ENCODE measurements around the gene KLHL22.
"Not testable (repeated sequence)": the region's sequence is repeated elsewhere in the genome, so short reads cannot be mapped to it uniquely, and the experiment has no call there.

The KLHL22 gene

DNA sequence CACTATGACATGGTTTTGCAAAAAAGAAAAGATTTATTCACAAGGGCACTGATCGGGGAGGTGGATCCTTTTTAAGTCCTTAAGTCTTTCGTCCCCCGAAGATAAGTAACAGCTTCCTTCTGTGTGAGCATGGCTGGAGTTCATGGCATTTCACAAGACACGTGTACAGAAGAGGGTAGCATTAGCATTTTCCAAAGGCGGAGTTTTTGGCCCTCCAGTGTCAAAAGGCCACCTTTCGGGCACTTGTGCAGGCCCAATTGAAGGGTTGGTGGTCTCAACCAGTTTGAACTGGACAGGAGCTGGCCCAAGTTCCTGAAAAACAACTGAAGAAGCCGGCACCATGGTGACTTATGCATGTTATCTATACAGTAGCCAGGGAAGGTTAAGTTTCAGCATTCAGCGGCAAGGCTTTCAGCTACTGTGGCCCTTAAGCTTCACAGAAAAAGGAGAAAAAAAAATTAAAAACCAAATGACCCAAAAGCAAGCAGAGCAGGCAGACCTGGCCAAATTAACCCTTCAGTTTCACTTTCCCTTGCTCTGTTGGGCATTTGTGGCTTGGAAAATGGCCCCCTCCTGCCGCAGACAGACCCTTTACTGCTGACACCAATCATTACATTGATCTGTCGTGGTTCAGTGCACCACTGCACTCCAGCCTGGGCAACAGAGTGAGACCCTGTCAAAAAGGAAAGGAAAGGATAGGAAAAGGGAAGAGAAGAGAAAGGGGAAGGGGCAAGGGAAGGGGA lies 83.0 kb downstream of the KLHL22 start:
- Histone ChIP-seq H3K27me3 (ENCODE audit: control insufficient read depth, insufficient read depth, low read length) (peaks cover 3% of the 10 kb centered on the region), H3K36me3 (ENCODE audit: control insufficient read depth, insufficient read depth, low read length) (no peaks in the 10 kb centered on the region), H3K9me3 (ENCODE audit: control insufficient read depth, low read length) (no peaks in the 10 kb centered on the region), H3K9ac (ENCODE audit: low read length) (no peak overlapping the region), H3K4me3 (ENCODE audit: low read length) (no peak overlapping the region), H3K4me1 (ENCODE audit: control insufficient read depth, insufficient read depth, low read length) (no peaks in the 10 kb centered on the region)

DNA sequence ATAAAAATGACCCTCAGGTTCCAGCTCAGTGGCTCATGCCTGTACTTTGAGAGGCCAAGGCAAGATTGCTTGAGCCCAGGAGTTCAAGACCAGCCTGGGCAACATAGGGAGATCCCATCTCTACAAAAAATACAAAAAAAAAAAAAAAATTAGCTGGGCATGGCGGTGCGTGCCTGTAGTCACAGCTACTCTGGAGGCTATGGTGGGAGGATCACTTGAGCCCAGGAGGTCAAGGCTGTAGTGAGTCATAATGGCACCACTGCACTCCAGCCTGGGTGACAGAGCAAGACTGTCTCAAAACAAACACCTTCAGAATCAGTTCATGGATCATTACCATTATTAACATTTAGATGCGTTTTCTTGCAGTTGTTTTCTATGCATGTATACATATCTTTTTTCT lies 86.2 kb downstream of the KLHL22 start:
- not testable (repeated sequence) for H3K9ac ChIP-seq (ENCODE audit: low read length); H3K36me3 ChIP-seq (ENCODE audit: control insufficient read depth, insufficient read depth, low read length); H3K27me3 ChIP-seq (ENCODE audit: control insufficient read depth, insufficient read depth, low read length); H3K9me3 ChIP-seq (ENCODE audit: control insufficient read depth, low read length); H3K4me1 ChIP-seq (ENCODE audit: control insufficient read depth, insufficient read depth, low read length); H3K4me3 ChIP-seq (ENCODE audit: low read length)

DNA sequence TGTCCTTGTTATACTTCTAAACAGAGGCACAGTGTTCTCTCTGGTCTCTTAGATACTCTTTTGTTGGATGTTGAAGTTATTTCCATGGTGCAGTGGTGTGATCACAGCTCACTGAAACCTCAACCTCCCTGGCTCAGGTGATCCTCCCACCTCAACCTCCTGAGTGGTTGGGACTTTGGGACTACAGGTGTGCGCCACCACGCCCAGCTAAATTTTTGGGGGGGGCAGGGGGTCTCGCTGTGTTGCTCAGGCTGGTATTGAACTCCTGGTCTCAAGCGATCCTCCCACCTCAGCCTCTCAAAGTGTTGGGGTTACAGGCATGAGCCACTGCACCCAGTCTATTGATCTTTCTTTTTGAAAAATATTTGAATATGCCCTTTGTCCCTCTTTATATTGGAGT lies 86.7 kb downstream of the KLHL22 start:
- Histone ChIP-seq H3K4me1 (ENCODE audit: control insufficient read depth, insufficient read depth, low read length) (no peaks in the 10 kb centered on the region), H3K36me3 (ENCODE audit: control insufficient read depth, insufficient read depth, low read length) (no peaks in the 10 kb centered on the region), H3K9ac (ENCODE audit: low read length) (no peak overlapping the region), H3K9me3 (ENCODE audit: control insufficient read depth, low read length) (no peaks in the 10 kb centered on the region), H3K4me3 (ENCODE audit: low read length) (no peak overlapping the region), H3K27me3 (ENCODE audit: control insufficient read depth, insufficient read depth, low read length) (peaks cover 3% of the 10 kb centered on the region)

- Histone ChIP-seq H3K4me1 (ENCODE audit: control insufficient read depth, insufficient read depth, low read length) (no peaks in the 10 kb centered on the region), H3K27me3 (ENCODE audit: control insufficient read depth, insufficient read depth, low read length) (peaks cover 2% of the 10 kb centered on the region), H3K4me3 (ENCODE audit: low read length) (no peak overlapping the region), H3K9ac (ENCODE audit: low read length) (no peak overlapping the region), H3K9me3 (ENCODE audit: control insufficient read depth, low read length) (no peaks in the 10 kb centered on the region), H3K36me3 (ENCODE audit: control insufficient read depth, insufficient read depth, low read length) (no peaks in the 10 kb centered on the region)
These were observed 87.8 kb downstream of the KLHL22 start for GRCh38 chr22:20407829-20408228.

DNA sequence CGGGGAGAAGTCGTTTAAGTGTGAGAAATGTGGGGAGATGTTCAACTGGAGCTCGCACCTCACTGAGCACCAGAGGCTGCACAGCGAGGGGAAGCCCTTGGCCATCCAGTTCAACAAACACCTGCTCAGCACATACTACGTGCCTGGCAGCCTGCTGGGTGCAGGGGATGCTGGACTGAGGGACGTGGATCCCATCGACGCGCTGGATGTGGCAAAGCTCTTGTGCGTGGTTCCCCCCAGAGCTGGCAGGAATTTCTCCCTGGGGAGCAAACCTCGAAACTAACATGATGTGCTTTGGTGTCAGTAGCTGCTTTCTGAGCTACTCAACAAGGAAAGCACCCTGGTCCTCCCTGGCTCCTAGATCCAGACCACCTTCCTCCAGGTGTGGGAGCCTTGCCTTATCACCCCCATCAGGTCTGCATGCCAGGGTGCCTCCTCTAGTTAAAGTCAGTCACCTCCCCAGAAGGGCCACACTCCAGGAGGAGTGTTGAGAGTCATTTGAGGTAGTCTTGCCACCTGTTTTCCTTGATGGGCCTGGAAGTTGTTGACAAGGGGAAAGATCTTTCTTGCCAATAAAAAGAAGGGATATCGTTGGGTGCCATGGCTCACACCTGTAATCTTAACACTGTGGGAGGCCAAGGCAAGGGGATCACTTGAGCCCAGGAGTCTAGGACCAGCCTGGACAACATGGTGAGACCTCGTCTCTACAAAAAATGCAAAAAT lies 88.7 kb downstream of the KLHL22 start:
- H3K36me3 ChIP-seq (ENCODE audit: control insufficient read depth, insufficient read depth, low read length): no peaks in the 10 kb centered on the region
- no peak overlapping the region for H3K9ac ChIP-seq (ENCODE audit: low read length)
- no peaks in the 10 kb centered on the region for H3K27me3 ChIP-seq (ENCODE audit: control insufficient read depth, insufficient read depth, low read length)
- no peaks in the 10 kb centered on the region for H3K4me1 ChIP-seq (ENCODE audit: control insufficient read depth, insufficient read depth, low read length)
- no peaks in the 10 kb centered on the region for H3K9me3 ChIP-seq (ENCODE audit: control insufficient read depth, low read length)
- no peak overlapping the region for H3K4me3 ChIP-seq (ENCODE audit: low read length)

GRCh38 chr22:20405931-20406685 lies 89.5 kb downstream of the KLHL22 start:
- H3K4me3 ChIP-seq (ENCODE audit: low read length): no peak overlapping the region

GRCh38 chr22:20405291-20405930 lies 90.2 kb downstream of the KLHL22 start:
- H3K9me3 ChIP-seq (ENCODE audit: control insufficient read depth, low read length): no peaks in the 10 kb centered on the region
- H3K36me3 ChIP-seq (ENCODE audit: control insufficient read depth, insufficient read depth, low read length): no peaks in the 10 kb centered on the region
- H3K4me3 ChIP-seq (ENCODE audit: low read length): no peak overlapping the region

More at GRCh38 chr22:20405931-20406685, 89.5 kb downstream of the KLHL22 start:
- Histone ChIP-seq H3K36me3 (ENCODE audit: control insufficient read depth, insufficient read depth, low read length) (no peaks in the 10 kb centered on the region), H3K9ac (ENCODE audit: low read length) (no peak overlapping the region), H3K4me1 (ENCODE audit: control insufficient read depth, insufficient read depth, low read length) (no peaks in the 10 kb centered on the region), H3K27me3 (ENCODE audit: control insufficient read depth, insufficient read depth, low read length) (no peaks in the 10 kb centered on the region), H3K9me3 (ENCODE audit: control insufficient read depth, low read length) (no peaks in the 10 kb centered on the region)

DNA sequence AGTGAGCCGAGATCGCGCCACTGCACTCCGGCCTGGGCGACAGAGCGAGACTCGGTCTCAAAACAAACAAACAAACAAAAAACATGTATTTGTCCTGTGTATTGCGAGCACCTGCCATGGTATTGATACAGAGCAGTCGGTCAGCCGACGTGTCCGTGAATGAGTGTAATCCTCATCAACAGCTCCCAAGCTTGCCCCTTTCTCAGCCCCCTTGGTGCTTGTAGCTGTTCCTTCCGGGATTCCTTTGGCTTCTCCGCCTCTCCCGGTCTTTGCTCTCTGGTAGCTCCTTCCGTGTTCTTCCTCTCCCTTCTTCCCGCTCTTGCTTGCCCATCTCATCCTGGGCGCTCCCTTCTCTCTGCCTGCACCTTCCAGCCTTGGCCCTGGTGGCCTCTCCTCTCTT lies 90.7 kb downstream of the KLHL22 start:
- Histone ChIP-seq H3K9ac (ENCODE audit: low read length) (no peak overlapping the region), H3K4me3 (ENCODE audit: low read length) (no peak overlapping the region), H3K4me1 (ENCODE audit: control insufficient read depth, insufficient read depth, low read length) (no peaks in the 10 kb centered on the region), H3K36me3 (ENCODE audit: control insufficient read depth, insufficient read depth, low read length) (no peaks in the 10 kb centered on the region), H3K27me3 (ENCODE audit: control insufficient read depth, insufficient read depth, low read length) (no peaks in the 10 kb centered on the region), H3K9me3 (ENCODE audit: control insufficient read depth, low read length) (no peaks in the 10 kb centered on the region)

More at GRCh38 chr22:20405291-20405930, 90.2 kb downstream of the KLHL22 start:
- no peaks in the 10 kb centered on the region for H3K4me1 ChIP-seq (ENCODE audit: control insufficient read depth, insufficient read depth, low read length)
- no peak overlapping the region for H3K9ac ChIP-seq (ENCODE audit: low read length)
- H3K27me3 ChIP-seq (ENCODE audit: control insufficient read depth, insufficient read depth, low read length): no peaks in the 10 kb centered on the region

- H3K27me3 ChIP-seq (ENCODE audit: control insufficient read depth, insufficient read depth, low read length): no peaks in the 10 kb centered on the region
- H3K36me3 ChIP-seq (ENCODE audit: control insufficient read depth, insufficient read depth, low read length): no peaks in the 10 kb centered on the region
- H3K9ac ChIP-seq (ENCODE audit: low read length): no peak overlapping the region
- H3K4me3 ChIP-seq (ENCODE audit: low read length): no peak overlapping the region
- H3K4me1 ChIP-seq (ENCODE audit: control insufficient read depth, insufficient read depth, low read length): no peaks in the 10 kb centered on the region
- no peaks in the 10 kb centered on the region for H3K9me3 ChIP-seq (ENCODE audit: control insufficient read depth, low read length)
These were observed 91.8 kb downstream of the KLHL22 start for GRCh38 chr22:20403779-20404140.

DNA sequence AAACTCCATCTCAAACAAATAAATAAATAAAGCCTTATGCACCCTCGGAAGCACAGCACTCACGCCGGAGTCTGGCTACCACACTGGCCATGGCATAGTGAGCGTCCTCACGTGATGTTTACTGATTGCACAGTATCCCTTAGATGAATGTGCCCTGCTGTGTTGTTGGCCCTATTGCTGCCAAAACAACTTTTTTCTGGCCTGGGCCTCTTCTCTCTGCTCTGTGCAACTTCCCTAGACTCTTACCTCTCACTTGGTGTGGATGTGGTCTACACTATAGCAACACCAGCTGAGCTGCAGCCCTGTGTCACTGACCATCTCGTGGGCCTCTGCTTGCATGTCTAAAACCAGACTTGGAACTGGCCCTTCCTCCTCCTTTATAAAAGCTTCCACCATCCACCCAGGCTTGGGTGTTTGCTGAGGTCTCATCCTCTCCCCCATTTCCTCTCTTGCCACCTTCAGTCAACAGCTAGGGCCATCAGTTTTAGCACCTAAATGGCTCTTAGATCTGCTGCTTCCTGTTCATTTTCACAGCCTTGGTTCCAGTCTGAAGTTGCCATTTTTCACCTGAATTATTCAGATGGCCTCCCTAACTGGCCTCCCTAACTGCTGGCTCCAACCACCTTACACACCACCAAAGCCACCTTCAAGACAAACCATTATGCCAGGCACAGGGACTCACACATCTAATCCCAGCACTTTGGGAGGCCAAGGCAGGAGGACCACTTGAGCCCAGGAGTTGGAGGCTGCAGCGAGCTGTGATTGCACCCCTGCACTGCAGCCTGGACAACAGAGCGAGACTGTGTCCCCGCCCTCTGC lies 92.4 kb downstream of the KLHL22 start:
- H3K27me3 ChIP-seq (ENCODE audit: control insufficient read depth, insufficient read depth, low read length): no peaks in the 10 kb centered on the region
- H3K4me3 ChIP-seq (ENCODE audit: low read length): no peak overlapping the region
- H3K9me3 ChIP-seq (ENCODE audit: control insufficient read depth, low read length): no peaks in the 10 kb centered on the region
- no peak overlapping the region for H3K9ac ChIP-seq (ENCODE audit: low read length)
- no peaks in the 10 kb centered on the region for H3K36me3 ChIP-seq (ENCODE audit: control insufficient read depth, insufficient read depth, low read length)
- no peaks in the 10 kb centered on the region for H3K4me1 ChIP-seq (ENCODE audit: control insufficient read depth, insufficient read depth, low read length)

DNA sequence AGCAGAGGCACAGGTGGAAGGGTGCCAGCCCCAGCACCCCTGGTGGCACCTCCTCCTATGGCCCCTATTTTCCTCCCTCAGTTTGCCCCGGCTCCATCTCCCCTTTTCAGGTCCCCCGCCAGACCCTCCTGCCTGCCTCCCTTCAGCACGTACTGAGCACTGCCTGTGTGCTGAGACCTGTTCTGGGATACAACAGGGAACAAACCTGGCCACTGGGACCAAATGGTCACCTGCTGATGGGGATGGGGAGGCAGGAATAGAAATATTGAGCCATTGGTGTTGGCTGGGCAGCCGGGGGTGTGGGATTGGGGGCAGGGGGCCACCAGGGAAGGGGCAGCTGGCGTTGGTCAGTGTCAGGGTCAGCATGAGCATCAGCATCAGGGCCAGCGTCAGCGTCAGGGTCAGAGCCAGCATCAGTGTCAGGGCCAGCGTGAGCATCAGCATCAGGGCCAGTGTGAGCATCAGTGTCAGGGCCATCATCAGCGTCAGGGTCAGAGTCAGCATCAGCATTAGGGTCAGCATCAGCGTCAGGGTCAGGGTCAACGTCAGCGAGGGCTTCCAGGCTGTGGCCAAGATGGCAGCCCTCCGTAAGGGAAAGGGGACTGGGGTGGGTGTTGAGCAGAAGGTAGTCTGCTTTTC lies 94.1 kb downstream of the KLHL22 start:
- H3K9ac ChIP-seq (ENCODE audit: low read length): no peak overlapping the region
- no peaks in the 10 kb centered on the region for H3K27me3 ChIP-seq (ENCODE audit: control insufficient read depth, insufficient read depth, low read length)
- no peak overlapping the region for H3K4me3 ChIP-seq (ENCODE audit: low read length)
- H3K9me3 ChIP-seq (ENCODE audit: control insufficient read depth, low read length): no peaks in the 10 kb centered on the region
- H3K36me3 ChIP-seq (ENCODE audit: control insufficient read depth, insufficient read depth, low read length): no peaks in the 10 kb centered on the region
- no peaks in the 10 kb centered on the region for H3K4me1 ChIP-seq (ENCODE audit: control insufficient read depth, insufficient read depth, low read length)

All from mucosa of stomach (tissue), 1 donor.